ENCODE measurements around the gene DECR2.
A peak's percentile ranks its signal among the peaks of the same experiment; 100 is the strongest.
"Not testable (repeated sequence)": the region's sequence is repeated elsewhere in the genome, so short reads cannot be mapped to it uniquely, and the experiment has no call there.

DECR2 gene

DNA sequence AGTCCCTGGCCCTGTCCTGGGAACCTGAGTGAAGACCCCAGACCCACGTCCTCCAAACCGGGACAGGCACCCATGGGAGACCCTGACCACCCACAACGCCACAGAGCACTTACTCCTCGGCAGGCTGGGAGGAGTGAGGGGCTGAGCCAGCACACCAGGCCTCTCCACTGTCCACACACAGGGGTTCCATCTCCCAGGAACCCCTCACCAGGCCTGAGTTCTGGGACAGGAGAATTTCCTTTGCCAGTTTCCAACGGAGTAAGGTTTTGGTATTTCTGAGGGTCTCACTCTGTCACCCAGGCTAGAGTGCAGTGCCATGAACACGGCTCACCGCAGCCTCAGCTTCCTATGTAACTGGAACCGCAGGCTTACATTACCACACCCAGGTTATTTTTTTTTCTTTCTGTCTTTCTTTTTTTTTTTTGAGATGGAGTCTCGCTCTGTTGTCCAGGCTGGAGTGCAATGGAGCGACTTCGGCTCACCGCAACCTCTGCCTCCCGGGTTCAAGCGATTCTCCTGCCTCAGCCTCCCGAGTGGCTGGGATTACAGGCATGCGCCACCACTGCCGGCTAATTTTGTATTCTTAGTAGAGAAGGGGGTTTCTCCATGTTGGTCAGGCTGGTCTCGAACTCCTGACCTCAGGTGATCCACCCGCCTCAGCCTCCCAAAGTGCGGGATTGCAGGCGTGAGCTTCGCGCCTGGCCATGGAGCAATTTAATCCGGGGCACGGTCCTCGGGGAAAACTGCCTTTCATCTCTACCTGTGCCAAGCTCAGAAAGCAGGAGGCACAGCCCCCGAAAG is 21.5 kb upstream of the DECR2 start:
- DNase-seq, result peak; percentile 44

DNA sequence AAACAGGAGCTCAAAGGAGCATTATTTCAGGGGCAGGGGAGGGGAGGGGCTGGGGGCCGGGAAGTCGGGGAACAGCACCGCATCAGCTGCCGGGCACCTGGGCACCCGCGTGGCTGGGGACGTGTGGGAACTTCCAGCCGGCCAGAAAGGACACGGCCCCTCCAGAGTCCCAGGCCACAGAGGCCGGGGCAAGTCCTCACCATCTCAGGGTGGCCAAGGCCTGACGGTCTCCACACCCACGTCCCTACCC is 21.0 kb upstream of the DECR2 start:
- no peak for DNase-seq

DNA sequence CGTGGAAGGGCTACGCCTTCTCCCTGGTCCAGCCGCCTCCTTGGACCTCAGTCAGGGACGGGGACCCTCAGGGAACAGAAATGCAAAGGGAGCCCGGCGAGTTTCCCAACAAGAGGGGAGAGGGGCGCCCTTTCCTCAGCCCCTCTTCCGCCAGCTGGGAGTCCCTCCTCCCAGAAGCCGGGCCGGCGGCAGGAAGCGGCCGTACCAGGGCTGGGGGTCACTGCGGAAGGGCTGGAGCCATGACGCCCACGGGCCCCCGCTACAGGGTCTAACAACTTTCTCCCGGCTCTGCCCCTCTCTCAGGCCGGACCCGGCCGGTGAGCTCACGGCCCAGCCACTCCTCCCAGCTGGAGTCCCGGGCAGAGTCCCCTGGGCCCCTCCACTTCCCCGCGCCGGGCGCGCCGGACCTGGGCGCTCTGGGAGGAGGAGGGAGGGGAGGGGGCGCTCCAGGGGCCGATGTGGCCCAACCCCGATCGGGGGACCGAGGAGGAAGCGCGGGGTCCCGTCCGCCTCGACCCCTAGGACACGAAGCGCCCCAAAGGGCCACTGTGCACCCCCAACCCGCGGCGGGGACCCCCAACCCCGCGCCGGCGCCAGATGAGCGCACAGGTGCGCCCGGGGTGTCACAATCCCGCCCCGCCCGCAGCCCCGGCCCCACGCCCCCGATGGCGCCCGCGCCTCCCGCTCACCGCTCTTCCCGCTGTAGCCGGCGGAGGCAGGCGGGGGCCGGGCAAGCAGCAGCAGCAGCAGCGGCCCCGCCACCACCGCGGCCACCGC is 20.5 kb upstream of the DECR2 start:
- DNase-seq, result no peak

DNA sequence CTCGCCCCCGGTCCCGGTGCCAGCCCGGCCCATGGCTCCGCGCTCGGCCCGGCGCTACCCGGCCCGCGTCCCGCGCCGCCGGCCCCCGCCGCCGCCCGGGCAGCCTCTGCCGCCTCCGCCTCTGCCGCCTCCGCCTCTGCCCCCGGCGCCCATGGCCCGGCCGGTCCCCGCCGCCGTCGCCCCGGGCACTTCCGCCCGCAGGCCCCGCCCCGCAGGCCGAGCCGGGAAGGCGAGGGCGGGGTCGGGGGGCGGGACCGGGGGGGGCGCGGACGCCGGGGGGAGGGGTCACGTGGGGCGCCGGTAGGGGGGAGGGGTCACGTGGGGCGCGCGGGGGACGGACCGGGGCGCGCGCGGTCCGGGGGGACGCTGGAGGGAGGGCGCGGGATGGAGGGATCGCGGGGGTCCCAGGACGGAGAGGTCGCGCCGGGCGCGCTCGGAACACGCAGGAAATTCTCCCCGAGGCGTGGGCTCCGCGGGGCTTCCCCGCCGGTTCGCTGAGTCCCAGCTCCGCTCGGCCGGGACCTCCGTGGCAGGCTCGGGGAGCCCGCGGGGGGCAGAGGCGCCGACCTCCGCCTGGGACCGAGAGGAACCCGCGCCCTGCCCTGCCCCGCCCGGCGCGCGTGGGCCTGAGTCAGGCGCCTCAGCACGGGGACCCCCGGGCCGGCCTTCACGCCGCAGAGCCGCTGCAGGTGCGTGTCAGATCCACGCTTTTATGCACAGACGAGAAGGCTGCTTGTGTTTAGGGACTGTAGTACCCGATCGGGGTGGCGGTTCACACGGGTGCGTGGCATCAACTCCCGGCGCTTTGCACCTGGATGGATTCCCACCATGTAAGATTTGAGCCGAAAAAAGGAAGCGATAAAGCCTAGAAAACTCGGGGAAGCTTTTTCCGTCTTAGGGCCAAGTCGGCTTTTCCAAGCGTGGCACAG is 19.6 kb upstream of the DECR2 start, which contains the start of gene PGAP6:
PGAP6 (minus strand) TSS at position 190 of the 929 bp plus-strand sequence; CDS start at position 33, 157 bp downstream.
- peak; percentile 41 for DNase-seq

DNA sequence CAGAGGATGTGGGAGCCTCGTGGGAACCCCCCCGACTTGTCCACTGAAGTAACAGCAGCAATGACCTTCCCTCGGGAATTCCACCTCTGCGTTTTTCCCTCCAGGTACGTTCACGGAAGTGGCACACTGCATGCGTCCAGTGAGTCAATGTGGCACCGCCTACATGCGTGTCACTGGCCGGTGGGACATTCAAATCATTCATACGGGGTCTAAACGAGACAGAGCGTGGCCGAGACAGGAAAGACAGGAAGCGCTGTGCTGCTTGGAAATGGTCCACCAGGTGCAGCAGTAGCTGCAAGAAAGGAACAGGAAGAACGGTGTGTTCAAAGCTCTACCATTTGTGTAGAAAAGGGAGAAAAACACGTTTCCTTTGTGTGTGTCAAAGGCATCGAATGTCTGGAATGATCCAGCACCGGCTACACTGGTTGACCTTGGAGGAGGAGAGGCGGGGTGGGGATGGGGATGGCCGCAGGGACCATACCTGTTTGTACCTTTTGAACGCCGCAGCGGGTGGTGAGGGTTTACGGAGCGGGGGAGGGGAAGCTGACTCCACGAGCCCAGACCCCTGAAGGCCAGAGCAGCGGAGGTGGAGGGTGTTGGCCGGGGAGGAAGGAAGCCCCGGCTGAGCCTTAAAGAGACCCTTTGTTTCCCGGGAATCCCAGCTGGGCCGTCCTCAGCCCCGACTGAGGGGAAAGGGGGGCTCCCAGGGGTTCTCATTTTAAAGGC is 18.2 kb upstream of the DECR2 start:
- peak; percentile 32 for DNase-seq

DNA sequence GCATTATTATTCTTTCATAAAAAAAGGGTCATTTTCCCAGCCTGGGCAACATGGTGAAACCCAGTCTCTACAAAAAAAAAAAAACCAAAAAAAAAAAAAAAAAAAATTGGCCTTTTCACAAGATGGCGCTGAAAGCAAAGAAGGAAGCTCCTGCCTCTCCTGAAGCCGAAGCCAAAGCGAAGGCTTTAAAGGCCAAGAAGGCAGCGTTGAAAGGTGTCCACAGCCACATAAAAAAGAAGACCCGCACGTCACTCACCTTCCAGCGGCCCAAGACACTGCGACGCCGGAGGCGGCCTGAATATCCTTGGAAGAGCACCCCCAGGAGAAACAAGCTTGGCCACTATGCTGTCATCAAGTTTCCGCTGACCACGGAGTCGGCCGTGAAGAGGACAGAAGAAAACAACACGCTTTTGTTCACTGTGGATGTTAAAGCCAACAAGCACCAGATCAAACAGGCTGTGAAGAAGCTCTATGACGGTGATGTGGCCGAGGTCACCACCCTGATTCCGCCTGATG is 15.0 kb upstream of the DECR2 start:
- no peak for DNase-seq

DNA sequence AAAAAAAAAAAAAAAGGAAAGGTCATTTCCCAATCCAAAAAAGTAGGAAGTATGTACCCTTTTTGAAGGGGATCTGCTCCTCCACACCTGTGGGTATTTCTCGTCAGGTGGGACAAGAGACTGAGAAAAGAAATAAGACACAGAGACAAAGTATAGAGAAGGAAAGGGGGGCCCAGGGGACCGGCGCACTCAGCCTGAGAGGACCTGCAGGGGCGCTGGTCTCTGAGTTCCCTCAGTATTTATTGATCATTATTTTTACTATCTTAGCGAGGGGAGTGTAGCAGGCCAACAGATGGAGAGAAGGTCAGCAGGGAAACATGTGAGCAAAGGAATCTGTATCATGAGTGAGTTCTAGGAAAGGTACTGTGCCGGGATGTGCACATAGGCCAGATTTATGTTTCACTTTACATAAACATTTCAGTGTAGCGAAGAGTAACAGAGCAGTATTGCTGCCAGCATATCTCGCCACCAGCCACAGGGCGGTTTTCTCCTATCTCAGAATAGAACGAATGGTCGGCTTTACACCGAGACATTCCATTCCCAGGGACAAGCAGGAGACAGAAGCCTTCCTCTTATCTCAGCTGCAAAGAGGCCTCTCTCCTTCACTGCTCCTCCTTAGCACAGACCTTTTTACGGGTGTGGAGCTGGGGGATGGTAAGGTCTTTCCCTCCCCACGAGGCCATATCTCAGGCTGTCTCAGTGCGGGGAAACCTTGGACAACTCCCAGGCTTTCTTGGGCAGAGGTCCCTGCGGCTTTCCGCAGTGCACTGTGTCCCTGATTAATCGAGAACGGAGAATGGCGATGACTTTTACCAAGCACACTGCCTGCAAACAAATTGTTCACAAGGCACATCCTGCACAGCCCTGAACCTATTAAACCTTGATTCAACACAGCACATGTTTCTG is 13.7 kb upstream of the DECR2 start:
- DNase-seq, result not testable (repeated sequence)

DNA sequence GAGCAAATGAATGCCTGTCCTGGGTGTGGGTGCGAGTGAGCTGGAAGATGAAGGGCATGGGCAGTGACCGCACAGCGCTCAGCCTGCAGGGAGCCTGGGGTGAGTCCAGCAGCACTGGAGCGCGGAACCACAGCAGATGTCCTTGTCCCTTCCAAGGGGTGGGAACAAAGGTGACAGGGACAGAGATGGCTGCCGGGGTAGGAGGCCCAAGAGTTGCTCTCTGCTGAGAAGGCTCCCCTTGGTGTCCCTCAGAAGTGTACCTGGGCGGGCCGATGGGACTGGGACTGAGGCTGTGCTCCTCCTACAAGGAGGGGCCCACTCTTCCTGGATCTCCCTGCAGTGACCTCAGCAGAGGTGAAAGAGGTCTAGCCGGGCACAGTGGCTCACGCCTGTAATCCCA is 12.3 kb upstream of the DECR2 start:
- DNase-seq, result no peak

DNA sequence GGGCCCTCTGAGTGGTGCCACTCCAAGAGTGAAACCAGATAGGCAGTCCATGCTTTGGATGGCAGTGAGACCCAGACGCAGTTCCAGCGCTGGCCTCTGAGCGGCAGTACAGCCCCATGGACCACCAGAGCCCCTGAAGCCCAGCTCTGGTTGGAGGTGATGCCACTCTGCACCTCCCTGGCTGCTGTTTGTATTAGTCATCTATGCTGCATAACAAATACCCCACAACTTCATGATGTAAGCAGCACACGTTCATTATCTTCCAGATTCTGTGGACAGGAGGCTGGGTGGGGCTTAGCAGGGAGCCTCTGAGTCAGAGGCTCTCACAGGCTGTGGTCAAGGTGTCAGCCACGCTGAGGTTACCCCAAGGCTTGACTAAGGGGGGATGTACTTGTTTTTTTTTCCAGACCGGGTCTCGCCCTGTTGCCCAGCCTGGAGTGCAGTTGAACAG is 9.8 kb upstream of the DECR2 start:
- peak; percentile 89 for DNase-seq

DNA sequence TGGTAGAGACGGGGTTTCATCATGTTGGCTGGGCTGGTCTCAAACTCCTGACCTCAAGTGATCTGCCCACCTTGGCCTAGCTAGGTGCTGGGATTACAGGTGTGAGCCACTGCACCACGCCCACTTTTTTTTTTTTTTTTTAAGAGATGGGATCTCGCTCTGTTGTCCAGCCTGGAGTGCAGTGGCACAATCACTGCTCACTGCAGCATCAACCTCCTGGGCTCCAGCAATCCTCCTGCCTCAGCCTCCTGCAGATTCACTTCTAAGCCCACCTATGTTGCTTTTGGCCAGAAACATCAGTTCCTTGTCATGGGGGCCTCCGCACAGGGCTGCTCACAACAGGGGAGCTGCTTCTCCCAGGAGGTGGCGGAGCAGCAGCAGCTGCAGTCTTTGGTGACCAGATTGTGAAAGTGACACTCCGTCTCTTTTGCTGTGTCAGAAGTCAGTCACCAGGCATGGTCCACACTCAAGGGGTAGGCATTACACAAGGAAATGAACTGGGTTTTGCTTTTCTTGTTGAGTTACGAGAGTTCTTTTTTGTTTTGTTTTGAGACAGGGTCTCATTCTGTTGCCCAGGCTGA is 9.1 kb upstream of the DECR2 start:
- DNase-seq, result no peak

DNA sequence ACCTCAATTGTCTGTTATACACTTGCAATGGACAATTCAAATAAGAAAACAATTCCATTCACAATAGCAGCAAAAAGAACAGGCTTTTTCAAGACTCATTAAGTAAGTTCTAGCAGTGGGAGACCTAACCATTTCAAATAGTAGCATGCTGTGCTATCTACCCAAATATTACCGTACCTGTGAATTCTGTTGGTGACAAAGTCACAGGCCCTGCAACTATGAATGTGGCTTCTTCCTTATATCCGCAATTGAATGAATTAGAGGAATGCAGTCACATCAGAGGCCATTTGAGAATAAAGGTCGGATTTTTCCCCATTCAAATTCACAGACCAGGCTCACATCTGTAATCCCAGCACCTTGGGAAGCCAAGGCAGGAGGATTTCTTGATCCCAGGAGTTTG is 5.5 kb upstream of the DECR2 start:
- DNase-seq, result no peak

DNA sequence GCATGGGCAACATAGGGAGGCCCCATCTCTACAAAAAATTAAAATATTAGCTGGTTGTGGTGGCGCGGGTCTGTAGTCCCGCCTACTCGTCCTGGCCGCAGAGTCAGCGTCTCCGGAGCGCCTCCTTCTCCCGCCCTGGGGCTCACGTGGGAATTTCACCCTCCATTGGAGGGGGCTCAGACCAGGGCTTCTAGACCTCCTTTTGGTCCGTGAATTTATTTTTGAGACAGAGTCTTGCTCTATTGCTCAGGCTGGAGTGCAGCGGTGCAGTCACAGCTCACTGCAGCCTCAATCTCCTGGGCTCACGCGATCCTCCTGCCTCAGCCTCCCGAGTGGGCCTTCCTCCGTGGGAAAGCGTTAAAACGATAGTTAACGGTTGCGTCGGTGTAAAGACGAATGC is 5.1 kb upstream of the DECR2 start:
- no peak for DNase-seq

DNA sequence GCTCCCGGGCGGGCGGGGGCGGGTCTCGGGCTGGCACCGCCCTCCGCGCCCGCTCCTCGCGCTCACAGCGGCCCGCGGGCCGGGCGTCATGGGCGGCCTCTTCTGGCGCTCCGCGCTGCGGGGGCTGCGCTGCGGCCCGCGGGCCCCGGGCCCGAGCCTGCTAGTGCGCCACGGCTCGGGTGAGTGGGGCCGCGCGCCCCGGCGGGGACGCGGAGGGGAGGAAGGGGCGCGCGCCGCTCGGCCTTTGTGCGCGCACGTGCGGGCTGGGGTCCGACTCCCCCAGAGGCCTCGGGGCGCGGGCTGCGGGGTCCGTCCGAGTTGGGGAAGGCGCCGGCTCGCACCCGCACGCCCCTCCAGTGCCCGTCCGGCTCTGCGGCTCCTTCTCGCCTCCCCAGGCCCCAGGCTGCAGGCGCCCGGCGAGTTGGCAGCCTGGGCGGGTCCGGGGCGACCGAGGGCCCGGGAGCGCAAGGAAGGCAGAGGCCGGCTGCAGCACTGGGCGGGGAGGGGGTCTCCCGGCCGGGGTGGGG is 4.5 kb upstream of the DECR2 start, which contains the start of gene NME4:
NME4 (plus strand) TSS at position 65 of the 527 bp plus-strand sequence; CDS start at position 89, 24 bp downstream.
- DNase-seq, result no peak

DNA sequence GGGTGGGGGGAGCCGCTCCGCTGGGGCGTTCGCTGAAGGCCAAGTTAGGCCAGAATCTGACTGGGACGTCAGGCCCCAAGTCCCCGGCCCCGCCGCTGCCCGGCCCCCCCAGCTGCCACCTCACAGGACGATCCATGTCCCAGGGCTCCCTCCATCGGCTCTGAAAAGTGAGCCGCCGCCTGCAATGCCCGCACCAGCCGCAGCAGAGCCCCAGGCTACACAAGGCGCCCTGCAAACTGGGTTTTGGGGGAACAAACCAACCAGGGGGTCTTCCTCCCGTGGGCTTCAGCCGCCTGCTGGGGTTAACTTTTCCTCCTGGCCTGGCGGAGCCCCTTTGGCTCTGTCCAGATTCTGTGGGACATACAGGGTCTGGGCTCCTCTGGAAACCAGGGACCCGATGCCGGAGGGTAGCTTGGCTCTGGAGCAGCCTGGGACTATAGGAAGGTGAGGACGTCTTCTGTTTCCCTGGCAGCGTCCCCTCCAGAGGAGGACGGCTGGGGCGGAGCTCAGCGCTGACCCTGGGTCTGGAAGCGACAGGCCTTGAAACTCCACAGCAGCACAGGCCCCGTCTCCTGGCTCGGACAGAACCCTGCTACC is 3.9 kb upstream of the DECR2 start:
- DNase-seq, result no peak

DNA sequence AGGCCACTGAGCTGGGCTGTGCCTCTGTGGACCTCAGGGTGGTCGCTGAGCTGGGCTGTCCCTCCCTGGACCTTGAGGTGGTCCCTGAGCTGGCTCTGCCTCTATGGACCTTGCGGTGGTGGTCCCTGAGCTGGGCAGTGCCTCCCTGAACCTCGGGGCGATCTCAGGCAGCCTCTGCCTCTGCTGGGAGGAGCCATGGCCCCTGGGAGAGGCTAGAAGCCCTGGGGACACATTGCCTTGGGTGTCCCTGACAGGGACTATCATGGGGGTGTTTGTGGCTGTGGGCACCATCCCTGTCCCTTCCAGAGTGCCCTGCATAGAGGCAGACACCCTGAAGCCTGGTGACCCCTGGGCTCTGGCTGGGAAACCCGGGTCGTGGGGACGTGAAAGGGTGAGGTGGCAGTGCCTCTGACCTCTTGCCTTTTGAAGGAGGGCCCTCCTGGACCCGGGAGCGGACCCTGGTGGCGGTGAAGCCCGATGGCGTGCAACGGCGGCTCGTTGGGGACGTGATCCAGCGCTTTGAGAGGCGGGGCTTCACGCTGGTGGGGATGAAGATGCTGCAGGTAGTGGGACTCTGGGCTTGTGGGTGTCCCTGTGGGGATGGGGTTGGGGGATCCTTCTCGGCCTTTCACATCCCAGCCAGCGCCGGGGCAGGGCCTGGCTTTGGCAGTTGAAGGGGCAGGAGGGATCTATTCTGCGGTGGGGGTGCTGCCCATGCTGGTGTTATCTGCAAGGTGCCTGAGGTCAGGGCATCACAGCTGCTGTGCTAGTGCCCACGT is 2.9 kb upstream of the DECR2 start:
- no peak for DNase-seq

DNA sequence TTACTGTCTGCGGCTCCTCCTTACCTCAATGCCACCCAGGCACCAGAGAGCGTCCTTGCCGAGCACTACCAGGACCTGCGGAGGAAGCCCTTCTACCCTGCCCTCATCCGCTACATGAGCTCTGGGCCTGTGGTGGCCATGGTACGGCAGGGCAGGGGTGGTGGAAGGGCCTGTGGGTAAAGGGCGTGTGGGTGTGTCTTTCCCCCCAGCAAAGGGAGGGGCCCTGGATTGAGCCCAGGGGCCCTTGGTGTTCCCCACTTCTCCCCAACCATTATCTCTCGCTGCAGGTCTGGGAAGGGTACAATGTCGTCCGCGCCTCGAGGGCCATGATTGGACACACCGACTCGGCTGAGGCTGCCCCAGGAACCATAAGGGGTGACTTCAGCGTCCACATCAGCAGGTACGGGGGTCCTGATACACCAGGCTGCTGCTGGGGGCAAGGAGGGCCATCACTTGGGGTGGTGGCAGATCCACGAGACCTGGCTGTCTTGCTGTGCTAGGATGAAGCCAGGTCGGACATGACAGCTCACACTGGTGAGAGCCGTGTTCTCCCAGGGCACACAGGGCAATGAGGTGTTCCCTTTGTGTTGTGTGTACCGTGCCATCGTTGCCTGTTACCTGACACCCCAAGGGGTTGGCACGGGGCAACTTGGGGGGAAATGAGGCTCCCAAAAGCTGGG is 2.2 kb upstream of the DECR2 start:
- no peak for DNase-seq

DNA sequence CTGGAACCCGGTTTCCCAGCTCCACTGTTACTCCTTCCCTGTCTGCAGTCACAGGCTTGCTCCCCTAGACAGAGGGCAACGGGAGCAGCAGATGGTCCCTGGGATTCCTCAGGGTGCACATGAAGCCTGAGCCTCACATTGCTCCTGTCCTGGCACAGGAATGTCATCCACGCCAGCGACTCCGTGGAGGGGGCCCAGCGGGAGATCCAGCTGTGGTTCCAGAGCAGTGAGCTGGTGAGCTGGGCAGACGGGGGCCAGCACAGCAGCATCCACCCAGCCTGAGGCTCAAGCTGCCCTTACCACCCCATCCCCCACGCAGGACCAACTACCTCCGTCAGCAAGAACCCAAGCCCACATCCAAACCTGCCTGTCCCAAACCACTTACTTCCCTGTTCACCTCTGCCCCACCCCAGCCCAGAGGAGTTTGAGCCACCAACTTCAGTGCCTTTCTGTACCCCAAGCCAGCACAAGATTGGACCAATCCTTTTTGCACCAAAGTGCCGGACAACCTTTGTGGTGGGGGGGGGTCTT is 1.6 kb upstream of the DECR2 start:
- no peak for DNase-seq

DNA sequence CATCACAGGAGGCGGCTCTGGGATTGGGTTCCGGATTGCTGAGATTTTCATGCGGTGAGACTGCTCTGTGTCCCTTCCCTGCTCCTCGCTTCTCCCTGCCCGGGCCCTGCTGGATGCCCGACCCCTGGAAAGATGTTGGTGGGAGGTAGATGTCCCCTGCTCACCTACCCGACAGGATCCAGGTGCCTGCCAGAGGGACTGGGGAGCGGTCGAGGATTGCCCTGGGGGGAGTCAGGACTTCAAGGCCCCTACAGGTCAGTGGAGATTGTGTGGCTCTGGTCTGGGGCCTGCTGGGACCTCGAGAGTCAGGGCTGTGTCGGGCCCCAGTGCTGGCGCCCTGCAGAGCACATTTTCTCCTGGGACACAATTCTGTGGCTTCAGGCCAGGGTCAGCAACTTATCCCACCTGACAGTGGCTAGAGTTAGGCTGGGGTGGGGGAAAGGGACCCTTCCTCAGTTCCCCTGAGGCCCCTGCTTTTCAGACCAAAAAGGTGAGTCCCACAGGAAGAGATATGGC is 3.3 kb downstream of the DECR2 start:
- no peak for DNase-seq

Measured in CD4-positive, alpha-beta T cell treated with Interleukin-4 for 4 hours (primary cell).